ENCODE data around the gene GSC. TPM values are rescaled to one million over a fixed set of nuclear protein-coding genes. Genes with fewer than 3 reads are reported as not detected.

The GSC gene
- total RNA-seq, 1 experiment from 2014 or later, result not detected

DNA sequence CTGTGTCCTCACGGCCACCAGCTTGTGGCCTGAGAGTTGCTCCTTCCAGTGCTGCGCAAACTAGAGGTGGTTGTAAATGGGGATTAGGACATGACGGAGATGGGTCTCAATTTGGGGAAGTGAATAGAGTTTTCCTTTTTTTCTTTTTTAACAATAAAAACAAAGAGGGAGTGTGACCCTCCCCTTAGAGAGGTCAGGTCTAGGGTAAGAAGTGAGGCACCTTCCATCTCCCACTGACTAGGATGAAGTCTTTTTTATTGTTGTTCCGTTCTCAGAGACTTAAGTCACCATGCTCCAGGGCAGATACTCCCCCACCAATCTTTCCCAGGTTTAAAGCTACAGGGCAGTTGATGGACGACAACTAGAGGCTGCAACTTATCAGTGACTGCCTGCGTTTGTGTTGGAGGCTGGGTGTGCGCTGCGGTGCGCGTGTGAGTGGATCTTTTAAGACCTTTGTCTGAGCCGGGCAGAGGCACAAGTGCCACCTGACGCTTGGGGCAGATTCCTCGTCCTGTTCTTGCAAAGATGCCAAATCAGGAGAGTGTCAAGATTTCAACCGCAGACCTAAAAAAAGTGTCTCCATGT is 2.1 kb upstream of the GSC start:
- Histone ChIP-seq H2BK15ac (ENCODE audit: low read depth, low read length) (no peak overlapping the region), H2BK12ac (ENCODE audit: insufficient read length, low read depth, low read length) (no peak overlapping the region), H2BK20ac (ENCODE audit: low read depth, low read length, poor library complexity, severe bottlenecking) (no peak overlapping the region), H3K79me2 (ENCODE audit: insufficient read depth, low read length) (no peaks in the 10 kb centered on the region), H3T11ph (ENCODE audit: low read length) (no peak overlapping the region), H3K9ac (ENCODE audit: extremely low read depth, insufficient read length, low read length) (no peak overlapping the region), H3K23me2 (ENCODE audit: insufficient read length, low read depth, low read length, poor library complexity, severe bottlenecking) (peaks cover 5% of the 10 kb centered on the region), H3K27ac (ENCODE audit: insufficient read length, low read depth, low read length) (no peak overlapping the region), H3K9me3 (ENCODE audit: control insufficient read depth, low read depth, low read length) (no peaks in the 10 kb centered on the region), H3K4me2 (ENCODE audit: insufficient read depth, insufficient read length, low read length) (peak overlapping the region; percentile 39), H3K14ac (ENCODE audit: insufficient read depth, low read length) (no peak overlapping the region), H4K91ac (ENCODE audit: insufficient read length, low read depth, low read length) (no peak overlapping the region), H3K56ac (ENCODE audit: insufficient read length, low read depth, low read length) (no peak overlapping the region), H4K20me1 (ENCODE audit: control insufficient read depth, insufficient read depth, insufficient read length) (no peaks in the 10 kb centered on the region), H3K18ac (ENCODE audit: insufficient read length, low read depth, low read length) (no peak overlapping the region), H3K4ac (ENCODE audit: low read depth, low read length) (no peak overlapping the region), H4K8ac (replicated peaks; ENCODE audit: insufficient read length, low read depth, low read length) (no peak overlapping the region), H4K5ac (ENCODE audit: insufficient read length, low read depth, low read length) (no peak overlapping the region), H2AK5ac (ENCODE audit: insufficient read length, low read length) (no peak overlapping the region), H3K23ac (ENCODE audit: insufficient read length, low read depth, low read length) (no peak overlapping the region), H3K79me1 (ENCODE audit: insufficient read depth, low read depth, low read length, poor library complexity, severe bottlenecking) (no peaks in the 10 kb centered on the region), H3K27me3 (ENCODE audit: insufficient read depth, low read length) (peaks cover 86% of the 10 kb centered on the region), H2BK5ac (ENCODE audit: insufficient read length, low read length) (no peak overlapping the region), H3K4me1 (ENCODE audit: insufficient read depth, low read length) (no peaks in the 10 kb centered on the region), H2AFZ (ENCODE audit: low read length) (no peak overlapping the region), H2BK120ac (ENCODE audit: low read depth, low read length, poor library complexity, severe bottlenecking) (no peak overlapping the region)
- Mint-ChIP-seq H3K4me3 (peak overlapping the region in 1 of 2 experiments; percentile 79; a peak in 4 of 5 replicates), H3K36me3 (ENCODE audit: insufficient read depth in 1 of 3, low read depth in 3 of 3) (no peaks in the 10 kb centered on the region), H3K9me3 (no peaks in the 10 kb centered on the region; a peak in 2 of 5 replicates), H3K27me3 (ENCODE audit: low read depth) (peaks cover 98% of the 10 kb centered on the region), H3K4me1 (peaks cover 59 to 73% of the 10 kb centered on the region in 2 experiments), H3K27ac (no peak overlapping the region)
- TF ChIP-seq, protein P1, sequence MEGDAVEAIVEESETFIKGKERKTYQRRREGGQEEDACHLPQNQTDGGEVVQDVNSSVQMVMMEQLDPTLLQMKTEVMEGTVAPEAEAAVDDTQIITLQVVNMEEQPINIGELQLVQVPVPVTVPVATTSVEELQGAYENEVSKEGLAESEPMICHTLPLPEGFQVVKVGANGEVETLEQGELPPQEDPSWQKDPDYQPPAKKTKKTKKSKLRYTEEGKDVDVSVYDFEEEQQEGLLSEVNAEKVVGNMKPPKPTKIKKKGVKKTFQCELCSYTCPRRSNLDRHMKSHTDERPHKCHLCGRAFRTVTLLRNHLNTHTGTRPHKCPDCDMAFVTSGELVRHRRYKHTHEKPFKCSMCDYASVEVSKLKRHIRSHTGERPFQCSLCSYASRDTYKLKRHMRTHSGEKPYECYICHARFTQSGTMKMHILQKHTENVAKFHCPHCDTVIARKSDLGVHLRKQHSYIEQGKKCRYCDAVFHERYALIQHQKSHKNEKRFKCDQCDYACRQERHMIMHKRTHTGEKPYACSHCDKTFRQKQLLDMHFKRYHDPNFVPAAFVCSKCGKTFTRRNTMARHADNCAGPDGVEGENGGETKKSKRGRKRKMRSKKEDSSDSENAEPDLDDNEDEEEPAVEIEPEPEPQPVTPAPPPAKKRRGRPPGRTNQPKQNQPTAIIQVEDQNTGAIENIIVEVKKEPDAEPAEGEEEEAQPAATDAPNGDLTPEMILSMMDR (conservative IDR thresholded peaks at IDR 0.05), result no peak
- no CpG with 5 or more reads among the region's 14 CpGs for WGBS (ENCODE audit: extremely low coverage, insufficient read length, low lambda C conversion rate)
- no peak for DNase-seq

All from H9 (cell line).